Left ventricle myocardium inferior (tissue), 1 donor: Measurements from ENCODE around the gene TBPL2. TPM values are rescaled to one million over a fixed set of nuclear protein-coding genes. Genes with fewer than 3 reads are reported as not detected.

Experiments used
- DNase-seq: peaks from one replicate; pipeline ENCODE4 v3.0.0-alpha.2; 2020
- H3K27ac ChIP-seq: fragments of 200-600 bp; replicated peaks from 2 replicates; pipeline ENCODE4 v1.8.0; 2021
- H3K27me3 ChIP-seq: fragments of 200-600 bp; 2 replicates; pipeline ENCODE4 v1.8.0; 2021; ENCODE audit warnings: low read depth
- H3K36me3 ChIP-seq: fragments of 200-600 bp; 2 replicates; pipeline ENCODE4 v1.8.0; 2021
- H3K4me1 ChIP-seq: fragments of 200-600 bp; 2 replicates; pipeline ENCODE4 v1.8.0; 2021
- H3K4me3 ChIP-seq: fragments of 200-600 bp; 2 replicates; pipeline ENCODE4 v1.8.0; 2021; ENCODE audit warnings: mild to moderate bottlenecking, moderate library complexity
- H3K9me3 ChIP-seq: fragments of 200-600 bp; replicated peaks from 2 replicates; pipeline ENCODE4 v1.8.0; 2021
- intact Hi-C: fragments of 100-400 bp; cut with micrococcal nuclease; formaldehyde crosslinking; loops from one replicate; pipeline ENCODE4 v1.11.0; 2022
- total RNA-seq: library from RNA; stranded (reverse); fragmentation: NEBNext Ultra II Directional; extraction: Animal tissue kit (Norgen Biotek cat#: 25700); gene quantifications from one replicate; pipeline ENCODE4 v1.2.1, GENCODE V29; 2021
- TF ChIP-seq, protein P1 (sequence below): fragments of 200-600 bp; IDR thresholded peaks from 2 replicates; pipeline ENCODE4 v1.8.0; 2021; ENCODE audit warnings: antibody characterized with exemption, mild to moderate bottlenecking, borderline replicate concordance
- donor health status: DM: no; HTN: yes; CAD: no; lungs with severe emphysema.

TBPL2 gene
- total RNA-seq, 1 donor from 2014 or later: not detected

DNA sequence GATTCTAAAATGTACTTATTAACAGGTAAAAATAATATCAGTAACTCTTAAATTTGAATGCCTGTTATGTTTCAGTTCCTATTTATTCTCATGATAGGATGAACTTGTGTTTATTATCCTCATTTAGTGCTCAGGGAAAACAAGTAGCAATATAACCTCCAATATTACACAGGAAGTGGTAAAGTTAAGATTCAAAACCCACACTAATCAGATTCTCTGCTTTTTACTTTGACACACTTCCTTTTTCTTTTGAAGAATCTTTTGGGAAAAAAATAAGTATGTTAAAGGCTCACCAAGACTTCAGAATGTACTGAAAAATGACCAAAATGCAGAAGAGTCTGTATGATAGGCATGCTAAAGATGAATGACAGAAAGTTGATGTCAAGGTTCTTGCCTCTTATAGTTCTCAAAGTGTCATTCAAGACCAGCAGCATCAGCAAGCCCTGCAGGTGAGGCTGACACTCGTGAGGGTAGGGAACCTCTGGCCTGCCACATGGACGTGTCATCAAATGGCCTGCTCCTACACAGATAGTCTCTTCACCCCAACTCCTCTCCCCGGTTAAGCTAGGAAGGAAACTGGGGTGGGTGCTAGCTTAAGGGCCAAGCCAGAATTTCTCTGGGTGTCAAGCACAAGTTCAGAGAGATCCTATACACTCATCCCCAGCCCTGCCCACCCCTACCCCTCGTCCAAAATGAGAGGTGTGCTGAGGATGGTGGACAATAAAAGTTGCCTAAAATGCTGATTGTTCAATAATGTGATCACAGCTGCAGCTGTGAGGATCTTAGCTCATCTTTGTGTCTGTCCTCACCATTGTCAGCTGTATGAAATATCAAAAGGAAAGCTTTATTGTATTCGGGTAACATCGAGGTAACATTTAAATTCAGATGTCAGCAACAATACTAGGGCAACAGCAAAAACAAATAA is 6.3 kb downstream of the TBPL2 start:
- intact Hi-C loops: no loop called here
- Histone ChIP-seq H3K4me1 (peaks cover 4% of the 10 kb centered on the region), H3K9me3 (no peaks in the 10 kb centered on the region), H3K27me3 (peaks cover 15% of the 10 kb centered on the region), H3K36me3 (no peaks in the 10 kb centered on the region), H3K27ac (no peak overlapping the region), H3K4me3 (no peak overlapping the region)
- TF ChIP-seq, protein P1, sequence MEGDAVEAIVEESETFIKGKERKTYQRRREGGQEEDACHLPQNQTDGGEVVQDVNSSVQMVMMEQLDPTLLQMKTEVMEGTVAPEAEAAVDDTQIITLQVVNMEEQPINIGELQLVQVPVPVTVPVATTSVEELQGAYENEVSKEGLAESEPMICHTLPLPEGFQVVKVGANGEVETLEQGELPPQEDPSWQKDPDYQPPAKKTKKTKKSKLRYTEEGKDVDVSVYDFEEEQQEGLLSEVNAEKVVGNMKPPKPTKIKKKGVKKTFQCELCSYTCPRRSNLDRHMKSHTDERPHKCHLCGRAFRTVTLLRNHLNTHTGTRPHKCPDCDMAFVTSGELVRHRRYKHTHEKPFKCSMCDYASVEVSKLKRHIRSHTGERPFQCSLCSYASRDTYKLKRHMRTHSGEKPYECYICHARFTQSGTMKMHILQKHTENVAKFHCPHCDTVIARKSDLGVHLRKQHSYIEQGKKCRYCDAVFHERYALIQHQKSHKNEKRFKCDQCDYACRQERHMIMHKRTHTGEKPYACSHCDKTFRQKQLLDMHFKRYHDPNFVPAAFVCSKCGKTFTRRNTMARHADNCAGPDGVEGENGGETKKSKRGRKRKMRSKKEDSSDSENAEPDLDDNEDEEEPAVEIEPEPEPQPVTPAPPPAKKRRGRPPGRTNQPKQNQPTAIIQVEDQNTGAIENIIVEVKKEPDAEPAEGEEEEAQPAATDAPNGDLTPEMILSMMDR: no peak
- no peak for DNase-seq

DNA sequence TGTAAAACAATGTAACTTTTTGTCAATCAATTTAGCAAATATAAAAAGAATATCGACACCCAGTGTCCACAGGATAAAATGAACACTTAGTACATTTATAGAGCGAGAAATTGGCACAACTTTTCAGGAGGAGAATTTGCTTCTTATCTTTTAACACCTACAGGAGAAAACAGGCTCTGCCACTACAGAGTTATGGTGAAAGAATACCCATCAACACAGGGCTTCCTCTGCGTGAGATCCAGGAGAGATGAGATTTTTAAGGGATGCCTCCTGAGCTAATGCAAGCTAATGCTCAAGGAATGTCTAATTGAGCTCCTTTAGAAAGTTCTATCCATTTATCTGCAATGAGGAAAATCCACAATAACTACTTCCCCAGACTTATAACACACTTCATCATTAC is 7.8 kb downstream of the TBPL2 start:
- Histone ChIP-seq H3K4me1 (peaks cover 4% of the 10 kb centered on the region), H3K4me3 (no peak overlapping the region), H3K9me3 (no peaks in the 10 kb centered on the region), H3K36me3 (no peaks in the 10 kb centered on the region), H3K27ac (no peak overlapping the region), H3K27me3 (peaks cover 12% of the 10 kb centered on the region)
- intact Hi-C loops: no loop called here
- DNase-seq: no peak
- TF ChIP-seq, protein P1: peak; percentile 13

DNA sequence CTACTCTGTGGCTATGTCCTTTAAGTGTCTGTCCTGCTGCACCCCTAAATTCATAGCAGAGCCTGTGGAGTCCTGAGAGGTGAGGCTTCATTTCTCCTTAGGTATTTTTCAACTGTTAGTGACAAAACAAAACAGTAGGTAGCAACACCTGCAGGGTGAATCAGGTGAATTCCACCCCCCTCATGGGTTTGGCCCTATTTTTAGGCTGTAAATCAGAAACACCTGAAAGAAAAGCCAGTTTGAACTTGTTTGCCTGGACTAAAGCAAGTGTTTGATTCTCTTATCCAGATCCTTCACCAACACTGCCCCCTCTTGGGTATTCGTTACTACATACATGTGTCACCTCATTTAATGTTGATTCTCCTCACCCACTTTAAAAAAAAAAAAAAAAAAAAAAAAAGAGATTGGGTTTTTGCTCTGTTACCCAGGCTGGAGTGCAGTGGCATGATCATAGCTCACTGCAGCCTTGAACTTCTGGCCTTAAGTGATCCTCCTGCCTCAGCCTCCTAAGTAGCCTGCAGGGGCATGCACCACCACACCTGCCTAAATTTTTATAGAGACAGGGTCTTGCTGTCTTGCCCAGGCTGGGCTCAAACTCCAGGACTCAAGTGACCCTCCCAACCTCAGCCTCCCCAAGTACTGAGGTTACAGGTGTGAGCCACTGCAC is 10.3 kb downstream of the TBPL2 start:
- no peak overlapping the region for H3K27ac ChIP-seq
- intact Hi-C loops: no loop called here
- TF ChIP-seq, protein P1: peak; percentile 57

GRCh38 chr14:55427439-55427838 is 13.0 kb downstream of the TBPL2 start:
- intact Hi-C loops: no loop called here
- Histone ChIP-seq H3K27ac (no peak overlapping the region), H3K36me3 (no peaks in the 10 kb centered on the region), H3K4me1 (peaks cover 14% of the 10 kb centered on the region), H3K4me3 (no peak overlapping the region), H3K9me3 (no peaks in the 10 kb centered on the region), H3K27me3 (no peaks in the 10 kb centered on the region)
- no peak for DNase-seq
- TF ChIP-seq, protein P1: no peak

More for the DNA sequence above, 10.3 kb downstream of the TBPL2 start:
- DNase-seq: no peak
- Histone ChIP-seq H3K9me3 (no peaks in the 10 kb centered on the region), H3K27me3 (no peaks in the 10 kb centered on the region), H3K4me3 (no peak overlapping the region), H3K36me3 (no peaks in the 10 kb centered on the region), H3K4me1 (peaks cover 4% of the 10 kb centered on the region)

GRCh38 chr14:55426891-55427290 is 13.5 kb downstream of the TBPL2 start:
- Histone ChIP-seq H3K4me3 (no peak overlapping the region), H3K27me3 (no peaks in the 10 kb centered on the region), H3K4me1 (peaks cover 14% of the 10 kb centered on the region), H3K36me3 (no peaks in the 10 kb centered on the region), H3K27ac (no peak overlapping the region), H3K9me3 (no peaks in the 10 kb centered on the region)
- TF ChIP-seq, protein P1: no peak
- intact Hi-C loops: no loop called here
- no peak for DNase-seq
